Omental fat pad (tissue), 4 donors: ENCODE data around the gene MAGEA11. TPM values are rescaled to one million over a fixed set of nuclear protein-coding genes. Genes with fewer than 3 reads are reported as not detected.
"Not testable (repeated sequence)": the region's sequence is repeated elsewhere in the genome, so short reads cannot be mapped to it uniquely, and the experiment has no call there.

ENCODE experiments used
- ATAC-seq: fragments of 150-250 bp; one replicate; pipeline ENCODE4 v1.9.1; 2016; ENCODE audit warnings: mild to moderate bottlenecking, moderate library complexity; ENCODE audit not compliant: low FRiP score
- DNase-seq: peaks from one replicate; pipeline ENCODE4 v3.0.0-alpha.2; 2019; ENCODE audit warnings: low spot score
- total RNA-seq, 4 donors: library from RNA; depleted of rRNA; stranded (reverse); fragments of >200 nt; gene quantifications; one replicate each; pipeline ENCODE4 v1.1.0, GENCODE V29; 2016
- TF ChIP-seq, protein P1 (sequence below), 3 donors: fragments of 450-650 bp; IDR thresholded peaks; one replicate each; pipeline ENCODE4 v1.5.1; 2016 to 2017; ENCODE audit warnings: antibody characterized with exemption in 3 of 3, mild to moderate bottlenecking in 3 of 3, moderate library complexity in 2 of 3

The MAGEA11 gene
- total RNA-seq, result not detected

DNA sequence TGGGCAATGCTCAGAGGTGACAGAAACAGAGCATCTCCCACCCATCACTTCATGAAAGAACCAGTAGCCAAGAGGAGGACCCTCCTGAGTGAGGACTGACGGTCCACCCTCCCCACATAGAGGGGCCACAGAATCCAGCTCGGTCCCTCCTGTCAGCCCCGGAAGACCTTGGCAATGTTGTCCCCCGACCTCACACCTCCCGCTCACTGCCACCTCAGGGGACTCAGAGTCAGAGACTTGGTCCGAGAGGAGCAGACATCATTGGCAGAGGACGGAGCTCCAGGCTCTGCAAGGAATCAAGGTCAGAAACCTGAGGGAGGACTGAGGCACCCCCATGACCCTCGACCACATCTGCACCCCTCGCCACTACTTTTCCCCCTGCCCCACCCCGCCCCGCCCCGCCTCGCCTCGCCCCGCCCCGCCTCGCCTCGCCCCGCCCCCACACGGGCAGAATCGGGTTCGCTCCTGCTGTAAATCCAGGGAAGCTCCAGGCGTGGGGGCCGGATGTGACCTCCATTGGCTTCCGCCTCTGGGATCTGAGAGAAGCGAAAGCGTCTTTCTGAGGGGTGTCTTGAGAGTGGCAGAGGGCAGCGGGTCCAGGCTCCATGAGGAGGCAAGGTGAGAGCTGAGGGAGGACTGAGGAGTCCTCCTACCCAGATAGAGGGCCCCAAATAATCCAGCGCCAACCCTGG lies at the start of gene MAGEA11:
Gene MAGEA11, plus strand, starts transcription at position 516 of the 692 bp plus-strand sequence. CDS start 1,100 bp downstream, outside the sequence.
- TF ChIP-seq, protein P1, sequence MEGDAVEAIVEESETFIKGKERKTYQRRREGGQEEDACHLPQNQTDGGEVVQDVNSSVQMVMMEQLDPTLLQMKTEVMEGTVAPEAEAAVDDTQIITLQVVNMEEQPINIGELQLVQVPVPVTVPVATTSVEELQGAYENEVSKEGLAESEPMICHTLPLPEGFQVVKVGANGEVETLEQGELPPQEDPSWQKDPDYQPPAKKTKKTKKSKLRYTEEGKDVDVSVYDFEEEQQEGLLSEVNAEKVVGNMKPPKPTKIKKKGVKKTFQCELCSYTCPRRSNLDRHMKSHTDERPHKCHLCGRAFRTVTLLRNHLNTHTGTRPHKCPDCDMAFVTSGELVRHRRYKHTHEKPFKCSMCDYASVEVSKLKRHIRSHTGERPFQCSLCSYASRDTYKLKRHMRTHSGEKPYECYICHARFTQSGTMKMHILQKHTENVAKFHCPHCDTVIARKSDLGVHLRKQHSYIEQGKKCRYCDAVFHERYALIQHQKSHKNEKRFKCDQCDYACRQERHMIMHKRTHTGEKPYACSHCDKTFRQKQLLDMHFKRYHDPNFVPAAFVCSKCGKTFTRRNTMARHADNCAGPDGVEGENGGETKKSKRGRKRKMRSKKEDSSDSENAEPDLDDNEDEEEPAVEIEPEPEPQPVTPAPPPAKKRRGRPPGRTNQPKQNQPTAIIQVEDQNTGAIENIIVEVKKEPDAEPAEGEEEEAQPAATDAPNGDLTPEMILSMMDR (IDR thresholded peaks at IDR 0.05), result no peak
- ATAC-seq (no peak), DNase-seq (no peak)

GRCh38 chrX:149675088-149675487 lies 36.8 kb upstream of the MAGEA11 start:
- DNase-seq, ATAC-seq: not testable (repeated sequence)

DNA sequence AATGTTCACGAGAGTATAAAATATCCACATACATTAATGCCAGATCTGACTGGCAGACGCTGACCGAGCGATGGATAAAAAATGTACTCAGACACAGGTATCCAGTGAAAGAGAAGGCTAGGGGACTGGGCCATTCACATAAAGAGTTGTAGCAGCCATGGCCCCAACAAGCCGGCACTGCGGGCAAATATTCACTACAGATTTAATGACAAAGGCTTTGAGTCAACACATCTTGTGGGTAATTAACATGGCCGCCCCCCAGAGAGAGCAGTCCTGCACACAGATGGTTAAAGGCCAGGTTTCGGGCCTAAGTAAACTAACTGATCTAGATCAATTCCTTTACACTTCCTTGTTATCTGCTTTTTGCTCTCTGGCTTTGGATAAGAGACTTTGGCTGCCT lies 36.3 kb upstream of the MAGEA11 start:
- not testable (repeated sequence) for DNase-seq, ATAC-seq

GRCh38 chrX:149679164-149679678 lies 32.6 kb upstream of the MAGEA11 start:
- not testable (repeated sequence) for ATAC-seq, DNase-seq

GRCh38 chrX:149681182-149681581 lies 30.7 kb upstream of the MAGEA11 start:
- no peak for DNase-seq
- ATAC-seq, result no peak
- TF ChIP-seq, protein P1 (IDR thresholded peaks at IDR 0.05), result no peak

DNA sequence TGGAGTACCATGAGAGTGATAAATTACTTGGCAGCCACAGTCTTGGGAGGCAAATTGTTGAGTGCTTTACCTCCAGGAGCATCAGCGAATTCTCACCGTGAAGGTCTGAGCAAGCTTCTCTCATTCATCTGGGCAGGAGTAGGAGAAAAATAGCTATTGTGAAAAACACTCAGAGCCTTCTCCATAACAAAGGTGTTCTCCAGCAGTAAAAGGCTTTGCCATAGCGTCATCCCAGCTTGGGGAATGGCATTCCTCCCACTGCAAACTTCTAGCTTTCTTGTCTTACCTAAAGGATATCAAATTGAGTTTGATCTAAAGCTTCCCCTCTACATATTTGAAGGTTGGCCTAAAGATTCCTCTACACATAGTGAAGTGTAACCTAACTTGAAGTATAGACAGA lies 29.8 kb upstream of the MAGEA11 start:
- TF ChIP-seq, protein P1 (IDR thresholded peaks at IDR 0.05), result no peak
- ATAC-seq, result no peak
- DNase-seq, result no peak

DNA sequence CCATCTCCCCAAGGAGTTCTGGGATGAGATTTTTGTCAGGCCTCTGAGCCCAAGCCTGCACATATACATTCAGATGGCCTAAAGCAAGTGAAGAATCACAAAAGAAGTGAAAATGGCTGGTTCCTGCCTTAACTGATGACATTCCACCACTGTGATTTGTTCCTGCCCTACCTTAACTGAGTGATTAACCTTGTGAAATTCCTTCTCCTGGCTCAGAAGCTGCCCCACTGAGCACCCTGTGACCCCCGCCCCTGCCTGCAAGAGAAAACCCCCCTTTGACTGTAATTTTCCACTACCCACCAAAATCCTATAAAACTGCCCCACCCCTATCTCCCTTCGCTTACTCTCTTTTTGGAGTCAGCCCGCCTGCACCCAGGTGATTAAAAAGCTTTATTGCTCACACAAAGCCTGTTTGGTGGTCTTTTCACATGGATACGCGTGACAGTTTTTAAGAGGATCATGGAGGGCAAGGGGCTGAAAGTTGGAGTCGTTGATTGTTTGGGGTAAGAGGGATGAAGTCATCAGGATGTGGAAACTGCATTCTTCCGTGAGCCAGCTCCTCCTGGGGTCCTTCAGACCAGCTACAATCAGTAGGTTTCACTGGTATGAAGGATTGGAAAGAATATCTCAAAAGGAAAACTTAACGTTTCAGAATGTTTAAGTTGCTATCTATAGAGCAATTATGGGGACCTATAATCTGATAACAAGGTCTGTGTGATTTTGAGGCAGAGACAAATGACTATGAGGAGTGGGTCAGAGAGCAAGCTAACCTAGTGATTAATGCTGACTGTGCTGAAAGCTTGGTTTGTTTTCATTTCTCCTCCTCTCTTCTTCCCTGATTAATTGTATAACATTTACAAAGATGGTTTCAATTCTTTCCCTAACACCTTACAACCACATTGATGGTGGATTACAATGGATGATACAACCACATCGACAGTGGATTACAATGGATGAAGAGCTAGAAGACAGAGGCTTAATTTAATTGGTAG lies 28.6 kb upstream of the MAGEA11 start:
- DNase-seq, result no peak
- ATAC-seq, result no peak
- TF ChIP-seq, protein P1 (IDR thresholded peaks at IDR 0.05), result no peak

- ATAC-seq, result no peak
- no peak for DNase-seq
- TF ChIP-seq, protein P1 (IDR thresholded peaks at IDR 0.05), result no peak
Measured at GRCh38 chrX:149683966-149684730, 27.7 kb upstream of the MAGEA11 start.
